Adrenal gland (tissue), 5 donors: Measurements from ENCODE around the gene CDIP1.

Source experiments
- POLR2A ChIP-seq, 2 donors: fragments of 450-650 bp; IDR thresholded peaks; one replicate each; pipeline ENCODE4 v1.6.1; 2017; ENCODE audit warnings: antibody characterized with exemption in 2 of 2, mild to moderate bottlenecking in 2 of 2, moderate library complexity in 1 of 2
- TF ChIP-seq, protein P1 (sequence below), 6 experiments: fragments of 450-650 bp in 4 of 6; fragments of 200-600 bp in 2 of 6; sonication (generic) in 1 of 6; IDR thresholded peaks; 1 replicate in 5 of 6; 2 replicates in 1 of 6; pipeline versions ENCODE4 v1.5.1 to v1.8.0; 2016 to 2021; ENCODE audit warnings: antibody characterized with exemption in 6 of 6, mild to moderate bottlenecking in 2 of 6, moderate library complexity in 1 of 6
- donor health status: DM: no; HTN: no; CAD: no.

DNA sequence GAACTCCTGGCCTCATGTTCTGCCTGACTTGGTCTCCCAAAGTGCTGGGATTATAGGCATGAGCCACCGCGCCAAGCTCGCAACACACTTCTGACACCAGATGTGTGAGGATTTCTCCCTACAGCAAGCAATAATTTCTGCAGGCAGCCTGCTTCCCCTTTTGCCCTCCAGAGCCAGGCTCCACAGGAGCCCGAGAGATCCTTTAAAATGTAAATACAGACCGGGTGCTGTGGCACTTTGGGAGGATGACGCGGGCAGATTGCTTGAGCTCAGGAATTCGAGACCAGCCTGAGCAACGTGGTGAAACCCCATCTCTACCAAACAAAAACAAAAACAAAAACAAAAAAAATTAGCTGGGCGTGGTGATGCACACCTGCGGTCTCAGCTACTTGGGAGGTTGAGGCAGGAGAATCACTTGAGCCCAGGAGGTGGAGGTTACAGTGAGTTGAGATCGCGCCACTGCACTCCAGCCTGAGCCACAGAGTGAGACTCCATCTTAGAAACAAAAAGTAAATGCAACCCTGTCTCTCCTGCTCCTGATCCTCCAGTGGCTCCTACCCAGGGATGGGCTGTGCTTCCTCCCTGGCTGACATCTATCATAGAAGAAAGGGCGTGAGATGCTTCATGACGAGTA is 32.2 kb upstream of the CDIP1 start:
- TF ChIP-seq, protein P1, sequence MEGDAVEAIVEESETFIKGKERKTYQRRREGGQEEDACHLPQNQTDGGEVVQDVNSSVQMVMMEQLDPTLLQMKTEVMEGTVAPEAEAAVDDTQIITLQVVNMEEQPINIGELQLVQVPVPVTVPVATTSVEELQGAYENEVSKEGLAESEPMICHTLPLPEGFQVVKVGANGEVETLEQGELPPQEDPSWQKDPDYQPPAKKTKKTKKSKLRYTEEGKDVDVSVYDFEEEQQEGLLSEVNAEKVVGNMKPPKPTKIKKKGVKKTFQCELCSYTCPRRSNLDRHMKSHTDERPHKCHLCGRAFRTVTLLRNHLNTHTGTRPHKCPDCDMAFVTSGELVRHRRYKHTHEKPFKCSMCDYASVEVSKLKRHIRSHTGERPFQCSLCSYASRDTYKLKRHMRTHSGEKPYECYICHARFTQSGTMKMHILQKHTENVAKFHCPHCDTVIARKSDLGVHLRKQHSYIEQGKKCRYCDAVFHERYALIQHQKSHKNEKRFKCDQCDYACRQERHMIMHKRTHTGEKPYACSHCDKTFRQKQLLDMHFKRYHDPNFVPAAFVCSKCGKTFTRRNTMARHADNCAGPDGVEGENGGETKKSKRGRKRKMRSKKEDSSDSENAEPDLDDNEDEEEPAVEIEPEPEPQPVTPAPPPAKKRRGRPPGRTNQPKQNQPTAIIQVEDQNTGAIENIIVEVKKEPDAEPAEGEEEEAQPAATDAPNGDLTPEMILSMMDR (IDR thresholded peaks at IDR 0.05) = no peak
- TF ChIP-seq POLR2A (IDR thresholded peaks at IDR 0.05) = no peak
